A549 treated with RU486 at 1 μM for 4 hours (cell line): Measurements from ENCODE around the gene ELP1. TPM values are rescaled to one million over a fixed set of nuclear protein-coding genes. Genes with fewer than 3 reads are reported as not detected.

ENCODE experiments used
- total RNA-seq: library from RNA; stranded (reverse); fragments of 200-300 nt; extraction: Qiagen RNA extraction; gene quantifications from 5 replicates; pipeline ENCODE4 v1.2.3, GENCODE V29; 2022; ENCODE audit warnings: low read depth

Gene ELP1
- total RNA-seq, result 18.5 to 25.6 TPM (median 21.2 TPM) in 5 replicates

GRCh38 chr9:108933718-108934322, at the start of gene ELP1:
TSS of gene ELP1 (minus strand) at chr9:108934124. CDS start at chr9:108931146, 2,978 bp downstream.

GRCh38 chr9:108934323-108934893, 484 bp upstream of the ELP1 start, which contains the start of gene ABITRAM:
TSS of gene ABITRAM (plus strand) at chr9:108934400. CDS start at chr9:108934487, 87 bp downstream.

GRCh38 chr9:108861997-108862396, 71.9 kb downstream of the ELP1 start, which contains the start of gene ACTL7A:
TSS of gene ACTL7A (plus strand) at chr9:108862266. CDS start at chr9:108862323, 57 bp downstream.

GRCh38 chr9:108855888-108856287, 78.0 kb downstream of the ELP1 start, which contains the start of gene ACTL7B:
TSS of gene ACTL7B (minus strand) at chr9:108855986. CDS start at chr9:108855930, 56 bp downstream.

Other genes with a start within 250 kb of the ELP1 start
- not detected in 5 replicates for gene ACTL7B, start 78.1 kb downstream of the ELP1 start, total RNA-seq
- gene ACTL7A, start 71.9 kb downstream of the ELP1 start, total RNA-seq, result not detected in 5 replicates
- gene ABITRAM, start 276 bp upstream of the ELP1 start, total RNA-seq, result 17.1 to 25.0 TPM (median 22.3 TPM) in 5 replicates
- 36.2 to 59.4 TPM (median 49.0 TPM) in 5 replicates for gene CTNNAL1, start 79.4 kb upstream of the ELP1 start, total RNA-seq
- 31.5 to 47.8 TPM (median 45.7 TPM) in 5 replicates for gene TMEM245, start 185.8 kb upstream of the ELP1 start, total RNA-seq
- 0.14 to 0.49 TPM (median 0.30 TPM) in 5 replicates for gene FRRS1L, start 233.1 kb upstream of the ELP1 start, total RNA-seq